Neural cell (in vitro differentiated cells): ENCODE measurements around the gene TBC1D9. TPM values are rescaled to one million over a fixed set of nuclear protein-coding genes. Genes with fewer than 3 reads are reported as not detected.

Experiments
- H2AFZ ChIP-seq: fragments of 200-600, 300-800 bp; sonication (generic), shearing (Covaris generic); 2 replicates; pipeline ENCODE4 v1.6.0; 2014; ENCODE audit warnings: low read depth, mild to moderate bottlenecking, antibody characterized with exemption, low read length, moderate library complexity
- H3F3A ChIP-seq: fragments of 200-600 bp; shearing (Covaris generic); 2 replicates; pipeline ENCODE4 v1.6.1; 2016; ENCODE audit warnings: mild to moderate bottlenecking, moderate library complexity, mixed read lengths, antibody characterized with exemption, low read length; ENCODE audit not compliant: insufficient read depth, poor library complexity, severe bottlenecking
- H3K27ac ChIP-seq: fragments of 200-600, 300-800 bp; sonication (generic), shearing (Covaris generic); 2 replicates; pipeline ENCODE4 v1.5.1; 2014; ENCODE audit warnings: mild to moderate bottlenecking, low read length, moderate library complexity
- H3K27me3 ChIP-seq: fragments of 300-800, 200-600 bp; sonication (generic), shearing (Covaris generic); 2 replicates; pipeline ENCODE4 v1.6.0; 2014; ENCODE audit warnings: mild to moderate bottlenecking, low read depth, low read length, moderate library complexity; ENCODE audit not compliant: insufficient read depth
- H3K36me3 ChIP-seq: fragments of 300-800, 200-600 bp; sonication (generic), shearing (Covaris generic); 2 replicates; pipeline ENCODE4 v1.5.1; 2014; ENCODE audit warnings: mild to moderate bottlenecking, antibody characterized with exemption, low read length, moderate library complexity; ENCODE audit not compliant: insufficient read depth
- H3K4me2 ChIP-seq: fragments of 300-800, 200-600 bp; sonication (generic), shearing (Covaris generic); 2 replicates; pipeline ENCODE4 v1.6.0; 2014; ENCODE audit warnings: mild to moderate bottlenecking, low read length
- H3K4me3 ChIP-seq: fragments of 300-800, 200-600 bp; sonication (generic), shearing (Covaris generic); 2 replicates; pipeline ENCODE4 v1.5.1; 2014; ENCODE audit warnings: mild to moderate bottlenecking, low read length, moderate library complexity
- H3K79me2 ChIP-seq: fragments of 200-600 bp; shearing (Covaris generic); replicated peaks from 2 replicates; pipeline ENCODE4 v1.6.0; 2014; ENCODE audit warnings: mild to moderate bottlenecking, low read length, moderate library complexity; ENCODE audit not compliant: insufficient read depth
- H3K9ac ChIP-seq: fragments of 300-800, 200-600 bp; sonication (generic), shearing (Covaris generic); 2 replicates; pipeline ENCODE4 v1.6.1; 2016; ENCODE audit warnings: mild to moderate bottlenecking, low read length, mixed read lengths
- H3K9me2 ChIP-seq: fragments of 200-600 bp; shearing (Covaris generic); 2 replicates; pipeline ENCODE4 v1.6.1; 2016; ENCODE audit warnings: mild to moderate bottlenecking, low read length, mixed read lengths; ENCODE audit not compliant: insufficient read depth
- H3K9me3 ChIP-seq: fragments of 200-600, 300-800 bp; sonication (generic), shearing (Covaris generic); 2 replicates; pipeline ENCODE4 v1.6.1; 2016; ENCODE audit warnings: mild to moderate bottlenecking, mixed run types, low read length, moderate library complexity, mixed read lengths
- H4K20me1 ChIP-seq: fragments of 200-600 bp; shearing (Covaris generic); 2 replicates; pipeline ENCODE4 v1.6.1; 2016; ENCODE audit warnings: mild to moderate bottlenecking, mixed run types; ENCODE audit not compliant: insufficient read depth
- EP300 ChIP-seq: fragments of 450-650 bp; conservative IDR thresholded peaks from 2 replicates; pipeline ENCODE4 v1.6.1; 2014; ENCODE audit warnings: antibody characterized with exemption, mild to moderate bottlenecking, moderate library complexity; ENCODE audit not compliant: poor library complexity, severe bottlenecking
- EZH2 ChIP-seq: fragments of 200-600, 300-800 bp; shearing (Covaris generic), sonication (generic); IDR thresholded peaks from 2 replicates; pipeline ENCODE4 v1.6.1; 2014; ENCODE audit warnings: antibody characterized with exemption, low read length, borderline replicate concordance, mild to moderate bottlenecking; ENCODE audit not compliant: insufficient read depth, poor library complexity, severe bottlenecking
- MXI1 ChIP-seq: fragments of 450-650 bp; conservative IDR thresholded peaks from 2 replicates; pipeline ENCODE4 v1.6.1; 2014; ENCODE audit warnings: antibody characterized with exemption, mild to moderate bottlenecking; ENCODE audit not compliant: poor library complexity, severe bottlenecking
- POLR2AphosphoS5 ChIP-seq: IDR thresholded peaks from 2 replicates; pipeline ENCODE4 v1.6.1; 2012
- RAD21 ChIP-seq: fragments of 450-650 bp; conservative IDR thresholded peaks from 2 replicates; pipeline ENCODE4 v1.6.1; 2014; ENCODE audit warnings: antibody characterized with exemption, mild to moderate bottlenecking, moderate library complexity
- SMC3 ChIP-seq: fragments of 450-650 bp; conservative IDR thresholded peaks from 2 replicates; pipeline ENCODE4 v1.6.1; 2014; ENCODE audit warnings: antibody characterized with exemption, mild to moderate bottlenecking, moderate library complexity; ENCODE audit not compliant: poor library complexity
- TAF1 ChIP-seq: IDR thresholded peaks from 2 replicates; pipeline ENCODE4 v1.6.1; 2012; ENCODE audit warnings: low read depth
- polyA plus RNA-seq: library from polyadenylated mRNA; depleted of rRNA; stranded (reverse); fragments of >200 nt; gene quantifications from 2 replicates; pipeline ENCODE4 v1.2.3, GENCODE V29; 2014
- TF ChIP-seq, protein P1 (sequence below): fragments of 450-650 bp; IDR thresholded peaks from 2 replicates; pipeline ENCODE4 v1.5.1; 2014; ENCODE audit warnings: antibody characterized with exemption, mild to moderate bottlenecking, moderate library complexity; ENCODE audit not compliant: poor library complexity, severe bottlenecking
- TF ChIP-seq, protein P2 (sequence below): IDR thresholded peaks from 2 replicates; pipeline ENCODE4 v1.6.1; 2012; ENCODE audit warnings: borderline replicate concordance

TBC1D9 gene
- polyA plus RNA-seq, 1 donor from 2014 or later, result 42.8 TPM

DNA sequence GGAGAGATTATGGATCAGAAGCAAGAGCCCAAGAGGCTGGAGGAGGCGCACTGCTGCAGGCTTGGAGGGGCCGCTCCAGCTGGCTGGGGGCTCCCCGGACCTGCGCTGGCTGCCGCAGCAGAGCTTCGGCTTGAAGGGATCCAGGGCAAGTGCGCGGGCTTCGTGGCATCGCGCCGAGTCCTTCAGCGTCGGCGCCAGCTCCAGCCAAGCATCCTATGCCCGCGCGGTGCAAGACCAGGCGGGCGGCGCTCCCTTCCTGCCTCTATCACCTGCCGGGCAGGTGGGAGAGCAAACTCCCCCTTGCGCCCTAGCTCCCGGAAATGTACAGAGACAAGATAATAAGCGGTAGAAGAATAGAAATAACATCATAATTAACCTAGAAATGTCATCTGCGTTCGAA is 176.9 kb downstream of the TBC1D9 start:
- H4K20me1 ChIP-seq, result no peaks in the 10 kb centered on the region
- no peaks in the 10 kb centered on the region for H3K9me3 ChIP-seq
- TF ChIP-seq, protein P1, sequence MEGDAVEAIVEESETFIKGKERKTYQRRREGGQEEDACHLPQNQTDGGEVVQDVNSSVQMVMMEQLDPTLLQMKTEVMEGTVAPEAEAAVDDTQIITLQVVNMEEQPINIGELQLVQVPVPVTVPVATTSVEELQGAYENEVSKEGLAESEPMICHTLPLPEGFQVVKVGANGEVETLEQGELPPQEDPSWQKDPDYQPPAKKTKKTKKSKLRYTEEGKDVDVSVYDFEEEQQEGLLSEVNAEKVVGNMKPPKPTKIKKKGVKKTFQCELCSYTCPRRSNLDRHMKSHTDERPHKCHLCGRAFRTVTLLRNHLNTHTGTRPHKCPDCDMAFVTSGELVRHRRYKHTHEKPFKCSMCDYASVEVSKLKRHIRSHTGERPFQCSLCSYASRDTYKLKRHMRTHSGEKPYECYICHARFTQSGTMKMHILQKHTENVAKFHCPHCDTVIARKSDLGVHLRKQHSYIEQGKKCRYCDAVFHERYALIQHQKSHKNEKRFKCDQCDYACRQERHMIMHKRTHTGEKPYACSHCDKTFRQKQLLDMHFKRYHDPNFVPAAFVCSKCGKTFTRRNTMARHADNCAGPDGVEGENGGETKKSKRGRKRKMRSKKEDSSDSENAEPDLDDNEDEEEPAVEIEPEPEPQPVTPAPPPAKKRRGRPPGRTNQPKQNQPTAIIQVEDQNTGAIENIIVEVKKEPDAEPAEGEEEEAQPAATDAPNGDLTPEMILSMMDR, result no peak
- TF ChIP-seq, protein P2, sequence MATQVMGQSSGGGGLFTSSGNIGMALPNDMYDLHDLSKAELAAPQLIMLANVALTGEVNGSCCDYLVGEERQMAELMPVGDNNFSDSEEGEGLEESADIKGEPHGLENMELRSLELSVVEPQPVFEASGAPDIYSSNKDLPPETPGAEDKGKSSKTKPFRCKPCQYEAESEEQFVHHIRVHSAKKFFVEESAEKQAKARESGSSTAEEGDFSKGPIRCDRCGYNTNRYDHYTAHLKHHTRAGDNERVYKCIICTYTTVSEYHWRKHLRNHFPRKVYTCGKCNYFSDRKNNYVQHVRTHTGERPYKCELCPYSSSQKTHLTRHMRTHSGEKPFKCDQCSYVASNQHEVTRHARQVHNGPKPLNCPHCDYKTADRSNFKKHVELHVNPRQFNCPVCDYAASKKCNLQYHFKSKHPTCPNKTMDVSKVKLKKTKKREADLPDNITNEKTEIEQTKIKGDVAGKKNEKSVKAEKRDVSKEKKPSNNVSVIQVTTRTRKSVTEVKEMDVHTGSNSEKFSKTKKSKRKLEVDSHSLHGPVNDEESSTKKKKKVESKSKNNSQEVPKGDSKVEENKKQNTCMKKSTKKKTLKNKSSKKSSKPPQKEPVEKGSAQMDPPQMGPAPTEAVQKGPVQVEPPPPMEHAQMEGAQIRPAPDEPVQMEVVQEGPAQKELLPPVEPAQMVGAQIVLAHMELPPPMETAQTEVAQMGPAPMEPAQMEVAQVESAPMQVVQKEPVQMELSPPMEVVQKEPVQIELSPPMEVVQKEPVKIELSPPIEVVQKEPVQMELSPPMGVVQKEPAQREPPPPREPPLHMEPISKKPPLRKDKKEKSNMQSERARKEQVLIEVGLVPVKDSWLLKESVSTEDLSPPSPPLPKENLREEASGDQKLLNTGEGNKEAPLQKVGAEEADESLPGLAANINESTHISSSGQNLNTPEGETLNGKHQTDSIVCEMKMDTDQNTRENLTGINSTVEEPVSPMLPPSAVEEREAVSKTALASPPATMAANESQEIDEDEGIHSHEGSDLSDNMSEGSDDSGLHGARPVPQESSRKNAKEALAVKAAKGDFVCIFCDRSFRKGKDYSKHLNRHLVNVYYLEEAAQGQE, result no peak
- TF ChIP-seq EP300, result no peak
- TF ChIP-seq SMC3, result no peak
- no peak for TF ChIP-seq MXI1
- no peak for TF ChIP-seq POLR2AphosphoS5
- TF ChIP-seq TAF1, result no peak
- no peak for TF ChIP-seq EZH2
- TF ChIP-seq RAD21, result no peak
- H3K9me2 ChIP-seq, result no peaks in the 10 kb centered on the region
- no peak overlapping the region for H3K27ac ChIP-seq
- H3F3A ChIP-seq, result no peaks in the 10 kb centered on the region
- H3K36me3 ChIP-seq, result no peaks in the 10 kb centered on the region
- no peak overlapping the region for H2AFZ ChIP-seq
- H3K27me3 ChIP-seq, result no peaks in the 10 kb centered on the region
- no peak overlapping the region for H3K4me3 ChIP-seq
- H3K79me2 ChIP-seq, result no peaks in the 10 kb centered on the region
- H3K4me2 ChIP-seq, result no peak overlapping the region
- H3K9ac ChIP-seq, result no peak overlapping the region

DNA sequence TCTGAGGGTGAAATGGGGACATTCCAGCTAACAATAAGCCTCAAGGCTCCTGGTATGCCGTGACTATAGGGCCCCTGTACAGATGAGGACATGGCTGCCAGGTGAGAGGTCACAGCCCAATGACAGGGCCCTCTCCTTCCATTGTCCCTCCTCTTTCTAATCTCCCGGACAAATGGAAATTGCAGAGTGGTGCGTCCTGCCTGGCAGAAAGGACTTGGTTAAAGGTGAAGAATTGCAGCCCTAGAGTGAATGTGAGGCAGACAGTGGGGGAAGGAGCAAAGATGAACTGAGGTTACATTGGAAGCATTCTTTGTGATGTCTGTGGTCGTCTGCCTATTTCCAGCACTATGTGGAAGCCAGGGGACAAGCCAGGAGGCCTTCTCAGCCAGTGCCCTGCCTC is 180.7 kb downstream of the TBC1D9 start:
- TF ChIP-seq EZH2 (no peak), TAF1 (no peak), MXI1 (no peak), RAD21 (no peak), POLR2AphosphoS5 (no peak), EP300 (no peak), SMC3 (no peak)
- TF ChIP-seq, protein P1, result no peak
- TF ChIP-seq, protein P2, result no peak
- Histone ChIP-seq H4K20me1 (no peaks in the 10 kb centered on the region), H3K4me3 (no peak overlapping the region), H3K9ac (no peak overlapping the region), H3K9me2 (no peaks in the 10 kb centered on the region), H3K79me2 (no peaks in the 10 kb centered on the region), H3K9me3 (no peaks in the 10 kb centered on the region), H3F3A (no peaks in the 10 kb centered on the region), H3K27me3 (peaks cover under 1% of the 10 kb centered on the region), H3K4me2 (no peak overlapping the region), H3K27ac (no peak overlapping the region), H2AFZ (no peak overlapping the region), H3K36me3 (no peaks in the 10 kb centered on the region)
